IPS-20b (cell line): ENCODE data around the gene ENTPD6.

Source experiments
- H3K27ac ChIP-seq: one replicate; pipeline ENCODE4 v1.5.1; 2013; ENCODE audit warnings: low read length
- H3K27me3 ChIP-seq: 2 replicates; pipeline ENCODE4 v1.6.1; 2013; ENCODE audit warnings: mild to moderate bottlenecking, low read length, inconsistent platforms; ENCODE audit not compliant: insufficient read depth
- H3K36me3 ChIP-seq: 2 replicates; pipeline ENCODE4 v1.6.1; 2013; ENCODE audit warnings: low read depth, mild to moderate bottlenecking, inconsistent platforms, low read length, moderate library complexity; ENCODE audit not compliant: insufficient read depth
- H3K4me1 ChIP-seq: 2 replicates; pipeline ENCODE4 v1.6.1; 2013; ENCODE audit warnings: mild to moderate bottlenecking, control low read depth, inconsistent platforms, low read length, moderate library complexity; ENCODE audit not compliant: insufficient read depth
- H3K4me3 ChIP-seq: 2 replicates; pipeline ENCODE4 v1.5.1; 2013; ENCODE audit warnings: mild to moderate bottlenecking, low read length, inconsistent platforms
- H3K9ac ChIP-seq: 2 replicates; pipeline ENCODE4 v1.6.1; 2013; ENCODE audit warnings: low read depth, mild to moderate bottlenecking, inconsistent platforms, low read length, moderate library complexity
- H3K9me3 ChIP-seq: 2 replicates; pipeline ENCODE4 v1.6.1; 2013; ENCODE audit warnings: mild to moderate bottlenecking, low read depth, low read length, inconsistent platforms; ENCODE audit not compliant: insufficient read depth

Gene ENTPD6

DNA sequence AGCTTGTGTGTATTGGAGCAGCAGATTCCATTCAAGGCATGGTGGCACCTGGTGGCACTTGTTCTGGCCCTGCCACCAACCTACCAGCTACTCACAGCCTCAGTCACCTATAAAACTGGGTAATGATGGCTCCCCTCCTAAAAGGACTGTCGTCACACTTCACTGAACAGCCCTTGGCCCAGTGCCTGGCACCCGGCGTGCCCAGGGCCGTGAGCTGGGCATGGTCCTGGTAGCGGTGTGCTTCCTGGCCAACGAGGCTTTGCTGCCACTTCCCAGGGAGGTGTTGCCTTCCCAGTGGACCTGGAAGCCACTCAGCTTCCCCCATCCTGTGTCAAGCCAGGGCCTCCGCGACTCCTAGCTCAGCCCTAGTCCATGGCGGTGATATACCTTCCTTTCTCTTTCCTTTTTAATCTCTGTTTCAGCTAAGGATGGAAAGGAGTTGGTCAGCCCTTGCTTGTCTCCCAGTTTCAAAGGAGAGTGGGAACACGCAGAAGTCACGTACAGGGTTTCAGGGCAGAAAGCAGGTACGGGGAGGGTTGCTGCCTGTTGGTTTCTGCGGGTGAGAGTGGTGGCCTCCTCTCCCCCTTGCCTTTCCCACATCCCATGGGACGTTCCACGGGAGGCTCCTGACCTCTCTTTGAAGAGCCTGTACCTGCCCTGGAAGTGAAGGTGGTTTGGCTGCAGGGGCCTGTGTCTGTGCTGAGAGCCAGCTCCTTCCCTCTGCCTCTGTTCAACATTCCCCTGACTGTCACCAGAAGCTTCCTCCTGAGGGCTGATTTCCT, 25.5 kb downstream of the ENTPD6 start:
- Histone ChIP-seq H3K27ac (no peak overlapping the region), H3K4me3 (no peak overlapping the region), H3K9ac (no peak overlapping the region), H3K4me1 (peaks cover 5% of the 10 kb centered on the region; the same call in 1 of the 2 replicates), H3K9me3 (no peaks in the 10 kb centered on the region), H3K27me3 (no peaks in the 10 kb centered on the region), H3K36me3 (peaks cover 9% of the 10 kb centered on the region; the same call in 1 of the 2 replicates)

DNA sequence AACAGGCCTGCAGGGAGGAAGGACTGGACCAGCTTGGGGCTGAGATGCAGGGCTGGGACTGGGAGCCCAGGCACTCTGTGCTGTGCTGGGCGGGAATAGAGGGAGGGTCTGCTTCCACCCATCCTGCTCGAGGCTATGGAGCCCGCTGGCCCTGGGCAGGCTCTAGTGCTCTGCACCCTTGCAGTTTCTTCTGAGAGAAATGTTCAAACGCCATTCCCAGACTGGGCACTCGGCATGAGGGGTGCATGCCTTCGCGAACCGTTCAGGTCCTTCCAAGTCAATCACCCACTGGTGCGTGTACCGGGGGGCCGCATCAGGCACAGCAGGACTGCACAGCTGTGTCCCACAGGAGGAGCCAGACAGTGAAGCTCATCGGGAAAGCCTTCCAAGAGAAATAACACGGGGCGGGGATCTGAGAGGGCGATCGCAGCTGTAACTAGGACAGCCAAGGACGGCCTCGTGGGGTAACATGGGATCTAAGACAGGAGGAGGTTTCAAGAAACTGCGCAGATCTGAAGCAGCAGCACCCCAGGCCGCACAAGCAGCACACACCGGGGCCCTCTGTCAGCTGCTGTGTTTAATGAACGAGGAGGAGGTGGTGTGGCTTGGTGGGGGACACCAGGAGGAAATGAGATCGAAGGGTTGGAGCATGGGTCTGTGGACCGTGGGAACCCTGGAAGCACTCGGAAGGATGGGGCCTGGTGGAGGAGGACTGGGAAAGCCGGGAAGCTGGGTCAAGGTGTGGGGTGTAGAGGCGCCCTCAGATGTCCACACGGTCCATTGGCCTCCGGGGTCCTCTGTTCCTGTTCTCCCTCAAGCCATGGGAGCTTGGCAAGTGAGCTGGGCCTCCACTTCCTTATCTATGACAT, 26.3 kb downstream of the ENTPD6 start:
- H3K9me3 ChIP-seq: no peaks in the 10 kb centered on the region
- no peaks in the 10 kb centered on the region for H3K27me3 ChIP-seq
- peaks cover 8% of the 10 kb centered on the region; the same call in 1 of the 2 replicates for H3K36me3 ChIP-seq
- no peak overlapping the region for H3K9ac ChIP-seq
- peaks cover 5% of the 10 kb centered on the region; the same call in 1 of the 2 replicates for H3K4me1 ChIP-seq
- no peak overlapping the region for H3K27ac ChIP-seq
- no peak overlapping the region for H3K4me3 ChIP-seq

DNA sequence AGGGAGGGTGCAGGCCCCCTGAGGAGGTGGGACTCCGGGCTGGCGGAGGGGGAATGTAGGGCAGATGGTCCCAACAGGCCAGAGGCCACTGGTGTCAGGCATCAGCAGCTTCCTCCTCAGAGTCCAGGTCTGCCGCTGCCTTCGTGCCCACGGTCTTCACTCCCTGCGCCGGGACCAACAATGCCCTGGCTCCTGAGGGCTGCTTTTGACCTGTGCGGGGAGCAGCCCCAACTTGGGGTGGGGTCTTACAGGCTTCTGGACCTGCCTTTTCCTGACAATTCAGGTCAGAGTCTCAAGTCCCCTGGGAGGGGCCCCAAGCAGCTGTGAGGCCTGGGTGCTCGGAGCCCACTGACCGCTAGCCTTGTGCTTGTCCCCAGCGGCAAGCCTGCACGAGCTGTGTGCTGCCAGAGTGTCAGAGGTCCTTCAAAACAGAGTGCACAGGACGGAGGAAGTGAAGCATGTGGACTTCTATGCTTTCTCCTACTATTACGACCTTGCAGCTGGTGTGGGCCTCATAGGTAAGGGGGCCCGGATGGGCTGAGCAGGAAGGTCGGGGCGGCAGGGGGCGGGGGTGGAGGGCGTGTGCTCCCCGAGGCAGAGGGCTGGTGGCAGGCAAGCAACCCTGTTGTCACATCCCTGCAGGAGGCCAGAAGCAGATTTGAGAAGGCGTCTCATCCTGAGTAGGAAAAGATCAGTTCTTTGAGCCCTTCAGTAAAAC, 27.1 kb downstream of the ENTPD6 start:
- Histone ChIP-seq H3K4me3 (no peak overlapping the region), H3K4me1 (peaks cover 5% of the 10 kb centered on the region; the same call in 1 of the 2 replicates), H3K9ac (peak overlapping the region; percentile 1; the same call in 1 of the 2 replicates), H3K36me3 (peaks cover 8% of the 10 kb centered on the region; the same call in 1 of the 2 replicates), H3K27ac (no peak overlapping the region), H3K27me3 (no peaks in the 10 kb centered on the region), H3K9me3 (no peaks in the 10 kb centered on the region)

DNA sequence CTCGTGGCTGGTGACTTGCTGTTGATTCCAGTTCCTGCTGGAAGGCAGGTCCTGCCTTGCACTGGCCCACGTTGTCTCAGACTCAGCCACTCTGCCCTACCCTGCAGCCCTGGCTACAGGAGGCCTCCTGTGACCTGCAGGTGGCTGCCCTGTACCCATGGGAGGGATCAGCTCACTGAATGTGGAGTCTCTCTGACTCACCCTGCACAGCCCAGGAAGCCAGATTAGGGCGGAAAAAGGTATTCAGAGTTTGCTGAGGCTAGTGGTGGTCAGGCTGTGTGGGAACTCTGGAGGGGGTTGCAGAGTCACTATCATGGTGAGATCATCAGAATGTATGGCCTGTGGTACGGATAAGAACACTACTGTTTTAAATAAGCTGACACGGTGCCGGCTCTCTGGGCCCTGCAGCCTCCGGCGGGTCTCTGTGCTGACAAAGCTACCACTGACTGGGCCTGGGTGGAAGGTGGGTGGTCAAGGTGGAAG, 27.7 kb downstream of the ENTPD6 start:
- Histone ChIP-seq H3K27ac (no peak overlapping the region), H3K4me1 (peaks cover 5% of the 10 kb centered on the region; the same call in 1 of the 2 replicates)

DNA sequence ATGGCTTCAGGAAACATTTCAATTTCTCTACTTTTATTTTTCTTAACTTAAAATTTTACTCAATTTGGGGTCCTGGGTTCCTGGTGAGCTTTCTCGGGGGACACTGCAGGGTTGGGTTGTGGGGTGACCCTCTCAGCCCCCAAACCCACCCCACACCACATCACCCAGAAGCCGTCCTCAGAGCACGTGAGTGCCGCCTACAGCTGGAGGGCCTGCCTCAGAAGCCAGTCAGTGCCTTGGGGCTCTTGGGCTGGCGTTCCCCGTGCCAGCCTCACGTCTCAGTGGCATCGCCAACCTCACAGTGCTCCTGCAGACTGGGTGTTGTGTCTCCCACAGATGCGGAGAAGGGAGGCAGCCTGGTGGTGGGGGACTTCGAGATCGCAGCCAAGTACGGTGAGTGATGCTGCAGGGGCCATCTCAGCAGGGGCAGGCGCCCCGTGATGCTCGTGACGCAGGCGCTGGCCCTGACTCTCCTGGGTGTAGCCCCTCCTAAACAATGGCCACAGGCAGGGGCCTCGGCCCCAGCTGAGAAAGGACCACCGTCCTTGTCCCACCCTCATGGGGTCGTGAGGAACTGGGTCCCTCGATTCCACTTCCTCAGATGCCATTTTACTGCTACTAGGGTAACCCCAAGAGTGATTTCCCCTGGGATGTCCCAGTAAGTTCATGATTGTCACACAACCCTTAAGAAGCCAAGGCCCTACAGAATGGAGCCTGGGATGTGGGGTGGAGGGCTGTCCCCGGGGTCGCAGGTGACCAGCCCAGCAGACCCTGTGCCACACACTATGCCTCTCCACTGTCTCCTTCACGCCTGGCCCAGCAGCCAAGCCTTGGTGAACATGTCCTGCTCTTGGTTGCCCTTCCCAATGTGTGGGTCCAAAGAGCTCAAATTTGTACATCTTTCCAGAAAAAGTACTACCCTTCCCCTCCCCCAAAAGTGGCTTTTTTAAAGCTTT, 28.5 kb downstream of the ENTPD6 start:
- H3K27me3 ChIP-seq: no peaks in the 10 kb centered on the region
- H3K9ac ChIP-seq: no peak overlapping the region
- H3K4me3 ChIP-seq: no peak overlapping the region
- H3K27ac ChIP-seq: no peak overlapping the region
- H3K36me3 ChIP-seq: peaks cover 3% of the 10 kb centered on the region; the same call in 1 of the 2 replicates
- H3K4me1 ChIP-seq: peaks cover 5% of the 10 kb centered on the region; the same call in 1 of the 2 replicates
- no peaks in the 10 kb centered on the region for H3K9me3 ChIP-seq

More for the DNA sequence above, 27.7 kb downstream of the ENTPD6 start:
- Histone ChIP-seq H3K9me3 (no peaks in the 10 kb centered on the region), H3K27me3 (no peaks in the 10 kb centered on the region), H3K4me3 (no peak overlapping the region), H3K36me3 (peaks cover 8% of the 10 kb centered on the region; the same call in 1 of the 2 replicates), H3K9ac (0 out of 2 replicates have a peak overlapping the region, but pooled peaks have one; percentile 1)

DNA sequence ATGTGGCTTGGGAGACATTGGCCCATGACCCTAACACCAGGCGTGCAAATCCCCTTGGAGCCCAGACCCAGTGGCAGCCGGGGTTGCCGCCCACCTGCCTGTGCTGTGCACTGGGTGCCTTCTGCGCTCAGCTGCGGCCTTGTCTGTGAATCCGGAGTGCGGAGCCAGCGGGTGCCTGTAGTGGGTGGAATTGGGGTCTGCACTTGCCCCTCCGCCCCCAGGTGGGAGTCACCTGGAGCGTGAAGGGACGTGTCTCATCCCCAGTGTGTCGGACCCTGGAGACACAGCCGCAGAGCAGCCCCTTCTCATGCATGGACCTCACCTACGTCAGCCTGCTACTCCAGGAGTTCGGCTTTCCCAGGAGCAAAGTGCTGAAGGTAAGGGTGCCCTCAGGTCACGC, 29.4 kb downstream of the ENTPD6 start:
- no peak overlapping the region for H3K4me3 ChIP-seq
- H3K27ac ChIP-seq: no peak overlapping the region
- H3K36me3 ChIP-seq: no peaks in the 10 kb centered on the region
- no peaks in the 10 kb centered on the region for H3K27me3 ChIP-seq
- H3K4me1 ChIP-seq: peaks cover 5% of the 10 kb centered on the region; the same call in 1 of the 2 replicates
- H3K9ac ChIP-seq: no peak overlapping the region
- no peaks in the 10 kb centered on the region for H3K9me3 ChIP-seq

DNA sequence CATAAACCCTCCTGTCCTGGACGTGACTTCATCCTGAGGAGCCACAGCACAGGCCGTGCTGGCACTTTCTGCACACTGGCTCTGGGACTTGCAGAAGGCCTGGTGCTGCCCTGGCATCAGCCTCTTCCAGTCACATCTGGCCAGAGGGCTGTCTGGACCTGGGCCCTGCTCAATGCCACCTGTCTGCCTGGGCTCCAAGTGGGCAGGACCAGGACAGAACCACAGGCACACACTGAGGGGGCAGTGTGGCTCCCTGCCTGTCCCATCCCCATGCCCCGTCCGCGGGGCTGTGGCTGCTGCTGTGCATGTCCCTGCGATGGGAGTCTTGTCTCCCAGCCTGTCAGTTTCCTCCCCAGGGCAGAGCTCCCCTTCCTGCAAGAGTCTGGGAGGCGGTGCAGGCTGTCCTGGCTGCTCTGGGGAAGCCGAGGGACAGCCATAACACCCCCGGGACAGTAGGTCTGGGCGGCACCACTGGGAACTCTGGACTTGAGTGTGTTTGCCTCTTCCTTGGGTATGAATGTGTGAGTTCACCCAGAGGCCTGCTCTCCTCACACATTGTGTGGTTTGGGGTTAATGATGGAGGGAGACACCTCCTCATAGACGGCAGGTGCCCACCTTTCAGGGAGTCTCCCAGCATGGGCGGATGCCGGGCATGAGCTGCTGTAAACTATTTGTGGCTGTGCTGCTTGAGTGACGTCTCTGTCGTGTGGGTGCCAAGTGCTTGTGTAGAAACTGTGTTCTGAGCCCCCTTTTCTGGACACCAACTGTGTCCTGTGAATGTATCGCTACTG, 30.3 kb downstream of the ENTPD6 start:
- Histone ChIP-seq H3K4me1 (peaks cover 5% of the 10 kb centered on the region; the same call in 1 of the 2 replicates), H3K27ac (no peak overlapping the region), H3K9me3 (no peaks in the 10 kb centered on the region), H3K4me3 (no peak overlapping the region), H3K27me3 (no peaks in the 10 kb centered on the region), H3K9ac (no peak overlapping the region), H3K36me3 (no peaks in the 10 kb centered on the region)

DNA sequence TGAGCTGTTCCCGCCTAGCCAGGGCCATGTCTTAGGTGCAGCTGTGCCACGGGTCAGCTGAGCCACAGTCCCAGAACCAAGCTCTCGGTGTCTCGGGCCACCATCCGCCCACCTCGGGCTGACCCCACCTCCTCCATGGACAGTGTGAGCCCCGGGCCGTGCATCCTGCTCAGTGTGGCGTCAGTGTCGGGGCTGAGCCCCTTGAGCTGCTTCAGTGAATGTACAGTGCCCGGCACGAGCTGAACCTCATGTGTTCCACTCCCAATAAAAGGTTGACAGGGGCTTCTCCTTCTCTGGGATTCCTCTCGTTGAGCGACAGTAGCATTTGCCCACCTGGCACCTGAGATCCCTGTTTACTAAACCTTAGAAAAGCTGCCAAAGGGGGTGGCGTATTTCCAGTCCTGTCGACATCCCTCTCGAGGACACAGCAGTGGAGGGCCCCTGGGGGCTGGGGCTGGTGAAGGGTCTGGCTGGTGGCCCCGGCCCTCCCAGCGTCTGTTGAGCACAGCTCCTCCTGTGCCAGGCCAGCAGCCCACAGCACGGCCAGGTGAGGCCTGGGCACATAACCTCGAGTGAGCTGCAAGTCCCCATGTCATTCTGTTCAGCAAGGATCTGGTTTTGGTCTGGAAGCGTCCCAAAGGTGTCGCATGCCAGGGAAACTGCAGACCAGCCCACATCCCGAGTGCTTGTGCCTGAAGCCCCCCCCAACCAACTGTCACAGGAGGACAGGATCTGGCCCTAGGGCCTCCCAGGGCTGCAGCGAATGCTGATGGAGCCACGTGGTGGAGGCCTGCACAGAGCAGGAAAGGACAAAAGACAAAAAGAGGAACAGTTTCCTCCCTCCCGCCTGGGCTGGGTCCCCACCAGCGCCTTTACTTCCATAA, 31.2 kb downstream of the ENTPD6 start:
- Histone ChIP-seq H3K4me1 (peaks cover 5% of the 10 kb centered on the region; the same call in 1 of the 2 replicates), H3K9ac (no peak overlapping the region), H3K27me3 (no peaks in the 10 kb centered on the region), H3K36me3 (no peaks in the 10 kb centered on the region), H3K4me3 (no peak overlapping the region), H3K9me3 (no peaks in the 10 kb centered on the region), H3K27ac (no peak overlapping the region)

DNA sequence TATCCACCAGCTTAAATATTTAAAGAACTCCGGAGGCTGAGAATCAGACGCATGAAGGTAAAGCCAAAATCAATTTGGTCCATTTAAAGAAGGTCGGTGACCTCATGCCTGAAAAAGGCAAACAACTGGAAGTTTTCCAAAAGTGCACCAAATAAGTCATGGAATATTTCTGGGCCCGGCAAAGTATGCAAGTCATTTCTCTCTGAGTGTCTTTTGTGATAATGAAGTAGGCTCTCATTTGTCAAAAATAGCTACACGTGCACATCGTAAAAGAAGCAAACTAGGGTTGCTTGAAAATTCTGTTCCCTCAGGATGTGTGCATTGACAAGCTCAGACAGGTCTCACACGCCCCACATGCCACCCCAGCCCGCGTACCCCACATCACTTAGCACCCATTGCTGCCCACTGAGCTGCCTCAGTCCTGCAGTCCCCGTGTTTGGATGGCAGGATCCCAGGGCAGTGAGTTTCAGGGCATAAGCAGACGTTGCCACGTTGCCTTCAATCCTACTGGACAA, 31.9 kb downstream of the ENTPD6 start:
- H3K36me3 ChIP-seq: no peaks in the 10 kb centered on the region
- peaks cover 5% of the 10 kb centered on the region; the same call in 1 of the 2 replicates for H3K4me1 ChIP-seq
- H3K9me3 ChIP-seq: no peaks in the 10 kb centered on the region
- H3K27me3 ChIP-seq: no peaks in the 10 kb centered on the region
- no peak overlapping the region for H3K9ac ChIP-seq
- no peak overlapping the region for H3K4me3 ChIP-seq
- H3K27ac ChIP-seq: no peak overlapping the region
